DND-41 (cell line): ENCODE measurements around the gene SPTLC2.

Experiments
- CTCF ChIP-seq: IDR thresholded peaks from 2 replicates; pipeline ENCODE4 v1.5.1; 2012; ENCODE audit warnings: borderline replicate concordance, low read length, moderate library complexity, mild to moderate bottlenecking; ENCODE audit not compliant: poor library complexity, severe bottlenecking; ENCODE audit errors: extremely low read depth
- EZH2 ChIP-seq: IDR thresholded peaks from 3 replicates; pipeline ENCODE4 v1.6.1; 2012; ENCODE audit warnings: borderline replicate concordance, low read depth, mild to moderate bottlenecking, moderate library complexity, low read length, inconsistent platforms; ENCODE audit not compliant: severe bottlenecking

GRCh38 chr14:77616454-77617229 is at the start of gene SPTLC2:
- TF ChIP-seq CTCF (peak; percentile 52), EZH2 (peak; percentile 17)
